Endothelial cell of coronary artery (primary cell): ENCODE measurements around the gene DAP. TPM values are rescaled to one million over a fixed set of nuclear protein-coding genes. Genes with fewer than 3 reads are reported as not detected.

Experiments used
- total RNA-seq: library from RNA; depleted of rRNA; stranded (reverse); fragments of >200 nt; gene quantifications from 2 replicates; pipeline ENCODE4 v1.2.3, GENCODE V29; 2014

Gene DAP
- total RNA-seq: 31.9 and 35.4 TPM in 2 replicates

GRCh38 chr5:10761185-10761932 is at the start of gene DAP:
DAP (minus strand) TSS chr5:10761234; CDS start chr5:10761068, 166 bp downstream.

Other genes starting within 250 kb of the DAP start
- gene ANKRD33B, start 197.2 kb downstream of the DAP start, total RNA-seq: 3.4 and 7.3 TPM in 2 replicates